ENCODE results near the gene SDK1. TPM values are rescaled to one million over a fixed set of nuclear protein-coding genes. Genes with fewer than 3 reads are reported as not detected.
"Not testable (repeated sequence)": the region's sequence is repeated elsewhere in the genome, so short reads cannot be mapped to it uniquely, and the experiment has no call there.

SDK1 gene
- total RNA-seq, 1 donor from 2014 or later, result 0.16 TPM

- H3K27ac Mint-ChIP-seq, result no peak overlapping the region
- no peak for DNase-seq
- H3K27me3 Mint-ChIP-seq, result peaks cover 11% of the 10 kb centered on the region
- intact Hi-C loops (cut with micrococcal nuclease), result no loop called here
- no peaks in the 10 kb centered on the region for H3K4me1 Mint-ChIP-seq
- H3K4me3 Mint-ChIP-seq, result no peak overlapping the region
- H3K9me3 Mint-ChIP-seq, result peaks cover 6% of the 10 kb centered on the region
- H3K36me3 Mint-ChIP-seq (ENCODE audit: low read depth), result no peaks in the 10 kb centered on the region
Observed at GRCh38 chr7:3705258-3705657, 404.2 kb downstream of the SDK1 start.

DNA sequence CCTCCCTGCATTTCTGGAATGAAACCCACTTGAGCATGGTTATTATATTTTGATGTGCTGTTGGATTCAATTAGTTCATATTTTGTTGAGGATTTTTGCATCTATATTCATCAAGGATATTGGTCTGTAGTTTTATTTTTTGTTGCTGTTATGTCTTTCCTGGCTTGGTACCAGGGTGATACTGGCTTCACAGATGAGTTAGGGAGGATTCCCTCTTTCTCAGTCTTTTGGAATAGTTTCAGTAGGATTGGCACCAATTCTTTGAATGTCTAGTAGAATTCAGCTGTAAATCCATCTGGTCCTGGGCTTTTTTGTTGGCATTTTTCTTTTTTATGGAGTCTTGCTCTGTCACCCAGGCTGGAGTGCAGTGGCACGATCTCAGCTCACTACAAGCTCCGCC is 405.0 kb downstream of the SDK1 start:
- H3K27ac Mint-ChIP-seq; H3K27me3 Mint-ChIP-seq; H3K9me3 Mint-ChIP-seq; H3K4me1 Mint-ChIP-seq; H3K4me3 Mint-ChIP-seq; H3K36me3 Mint-ChIP-seq (ENCODE audit: low read depth); intact Hi-C loops (cut with micrococcal nuclease); DNase-seq: not testable (repeated sequence)

DNA sequence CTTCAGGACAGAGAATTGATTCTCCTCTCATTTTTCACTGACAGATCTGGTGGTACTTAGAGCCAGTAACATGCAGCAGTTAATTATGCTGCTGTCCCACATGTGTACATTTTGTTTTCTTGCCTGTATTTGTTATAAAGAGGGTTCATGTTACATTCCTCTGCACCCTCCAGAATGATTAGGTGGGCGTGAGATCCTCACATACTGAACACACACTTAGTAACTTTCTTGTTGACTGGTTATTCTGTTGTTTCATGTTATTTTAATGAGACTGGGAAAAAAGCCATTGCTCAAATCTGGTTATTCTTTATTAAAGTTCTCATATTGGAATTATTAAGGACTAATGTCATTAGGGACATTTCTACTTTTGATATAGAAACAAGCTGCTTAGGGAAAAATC is 409.1 kb downstream of the SDK1 start:
- Mint-ChIP-seq H3K4me3 (no peak overlapping the region), H3K36me3 (ENCODE audit: low read depth) (no peaks in the 10 kb centered on the region), H3K27me3 (no peaks in the 10 kb centered on the region), H3K9me3 (peaks cover 6% of the 10 kb centered on the region), H3K4me1 (no peaks in the 10 kb centered on the region), H3K27ac (no peak overlapping the region)
- intact Hi-C loops (cut with micrococcal nuclease), result no loop called here
- no peak for DNase-seq

DNA sequence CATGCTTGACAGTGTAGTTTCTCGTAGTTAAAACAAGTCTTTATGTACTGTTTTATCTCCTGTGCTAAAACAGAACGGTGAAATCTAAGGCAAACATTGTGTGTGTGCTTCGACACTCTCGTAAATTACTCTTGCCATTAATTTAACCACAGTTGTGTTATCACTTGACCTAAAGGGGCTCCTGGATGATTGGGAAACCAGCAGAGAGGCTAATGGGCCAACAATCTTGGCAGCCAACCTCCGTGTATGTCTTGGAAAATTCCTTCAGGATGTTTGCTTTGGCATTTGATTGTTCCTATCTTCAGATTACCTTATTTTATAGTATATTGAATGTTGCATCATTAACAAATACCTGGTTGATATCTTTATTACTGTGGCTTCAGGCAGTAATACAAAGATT is 409.5 kb downstream of the SDK1 start:
- intact Hi-C loops (cut with micrococcal nuclease), result no loop called here
- Mint-ChIP-seq H3K4me1 (no peaks in the 10 kb centered on the region), H3K4me3 (no peak overlapping the region), H3K9me3 (peaks cover 6% of the 10 kb centered on the region), H3K27ac (no peak overlapping the region), H3K27me3 (no peaks in the 10 kb centered on the region), H3K36me3 (ENCODE audit: low read depth) (no peaks in the 10 kb centered on the region)
- no peak for DNase-seq

- H3K27ac Mint-ChIP-seq, result no peak overlapping the region
- no peak for DNase-seq
- no peaks in the 10 kb centered on the region for H3K9me3 Mint-ChIP-seq
- peaks cover 4% of the 10 kb centered on the region for H3K27me3 Mint-ChIP-seq
- no peaks in the 10 kb centered on the region for H3K4me1 Mint-ChIP-seq
- H3K4me3 Mint-ChIP-seq, result no peak overlapping the region
- H3K36me3 Mint-ChIP-seq (ENCODE audit: low read depth), result no peaks in the 10 kb centered on the region
- intact Hi-C loops (cut with micrococcal nuclease), result no loop called here
Observed at GRCh38 chr7:3712841-3713240, 411.8 kb downstream of the SDK1 start.

DNA sequence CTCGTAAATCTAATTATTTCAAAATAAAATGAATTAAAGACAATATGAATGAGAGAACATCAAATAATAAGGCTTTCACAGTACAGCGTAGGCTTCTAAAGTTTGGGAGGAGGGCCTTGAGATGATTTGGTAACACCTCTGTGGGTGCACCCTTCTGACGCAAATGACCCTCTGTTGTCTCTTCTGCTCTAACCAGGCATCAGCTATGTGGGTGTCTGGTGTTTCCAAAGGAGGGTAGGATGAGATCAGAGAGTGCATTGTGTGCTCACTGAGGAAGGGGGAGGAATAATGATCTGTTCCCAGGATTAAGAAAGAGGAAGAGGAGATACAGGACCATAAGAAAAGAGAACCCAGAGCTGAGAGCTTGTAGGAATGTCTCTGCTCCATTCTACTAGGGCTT is 420.4 kb downstream of the SDK1 start:
- H3K4me3 Mint-ChIP-seq, result no peak overlapping the region
- no peaks in the 10 kb centered on the region for H3K4me1 Mint-ChIP-seq
- peaks cover 4% of the 10 kb centered on the region for H3K27me3 Mint-ChIP-seq
- no peaks in the 10 kb centered on the region for H3K36me3 Mint-ChIP-seq (ENCODE audit: low read depth)
- intact Hi-C loops (cut with micrococcal nuclease), result no loop called here
- no peaks in the 10 kb centered on the region for H3K9me3 Mint-ChIP-seq
- no peak for DNase-seq
- no peak overlapping the region for H3K27ac Mint-ChIP-seq

DNA sequence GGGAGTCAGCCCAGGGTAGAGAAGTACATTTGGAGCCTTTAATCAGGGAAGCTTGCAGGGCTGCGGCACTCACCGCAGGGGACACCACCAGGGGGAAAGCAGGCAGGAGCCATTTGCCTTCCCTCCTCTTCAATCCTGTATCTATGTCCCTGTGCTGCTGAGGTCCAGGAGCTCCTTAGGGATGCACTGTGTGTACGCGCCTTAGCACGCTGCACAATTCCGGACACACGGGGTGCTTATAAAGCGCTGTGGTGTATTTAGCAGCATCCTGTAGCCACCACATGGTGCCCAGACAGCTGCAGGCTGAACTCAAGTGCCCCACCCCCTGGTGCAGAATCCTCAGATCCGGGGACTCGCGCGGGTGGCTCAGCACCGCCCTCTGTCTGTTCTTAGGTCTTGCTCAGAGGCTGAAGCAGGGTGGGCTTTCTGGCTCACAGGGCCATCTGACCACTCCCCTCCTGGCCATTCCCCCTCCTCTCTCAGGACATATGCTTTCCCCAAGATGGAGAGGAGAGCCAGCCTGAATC is 421.4 kb downstream of the SDK1 start:
- H3K27ac Mint-ChIP-seq, result no peak overlapping the region

DNA sequence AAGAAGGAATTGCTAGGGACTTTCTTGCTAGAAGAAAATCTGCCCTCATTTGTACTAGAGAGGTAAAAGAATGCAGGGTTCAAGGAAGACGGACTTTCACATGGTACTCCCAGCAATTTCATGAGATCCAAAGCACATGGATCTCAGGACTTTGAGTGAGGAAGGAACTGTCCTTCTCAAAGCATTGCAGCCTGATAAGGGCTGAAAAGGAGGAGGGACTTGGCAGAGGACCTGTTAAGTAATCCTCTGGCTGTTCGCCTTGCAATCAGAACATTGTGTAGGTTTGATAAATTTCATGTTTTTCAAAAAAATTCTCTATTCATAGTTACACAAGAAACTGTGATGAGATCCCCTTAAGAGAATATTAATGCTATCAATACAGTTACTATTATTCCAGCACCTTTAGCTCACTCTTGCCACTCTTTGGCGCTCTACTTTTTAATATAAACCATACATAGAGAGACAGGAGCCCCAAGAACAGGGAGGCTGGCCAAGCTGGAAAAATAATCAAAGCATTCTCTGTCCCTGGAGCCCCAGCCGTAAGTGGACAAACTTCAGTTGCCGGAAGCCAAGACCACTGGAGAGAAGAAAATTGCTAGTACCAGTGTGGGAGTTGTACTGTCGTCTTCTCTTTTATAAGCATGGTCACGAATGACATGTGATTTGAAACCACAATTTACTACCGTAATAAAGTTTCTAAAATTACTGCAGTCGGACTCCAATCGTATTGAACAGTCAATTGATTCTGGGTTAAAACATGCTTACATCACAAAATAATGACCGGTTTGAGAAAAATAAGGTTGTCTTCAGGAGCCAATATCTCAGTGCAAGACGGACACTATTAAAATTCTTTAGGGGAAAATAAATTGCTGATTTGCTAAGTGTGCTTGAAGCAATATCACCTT is 424.4 kb downstream of the SDK1 start:
- Mint-ChIP-seq H3K36me3 (ENCODE audit: low read depth) (no peaks in the 10 kb centered on the region), H3K27me3 (peaks cover 2% of the 10 kb centered on the region), H3K4me3 (no peak overlapping the region), H3K9me3 (no peaks in the 10 kb centered on the region), H3K4me1 (no peaks in the 10 kb centered on the region), H3K27ac (no peak overlapping the region)
- intact Hi-C loops (cut with micrococcal nuclease), result no loop called here
- DNase-seq, result no peak

More for the DNA sequence above, 421.4 kb downstream of the SDK1 start:
- no peaks in the 10 kb centered on the region for H3K36me3 Mint-ChIP-seq (ENCODE audit: low read depth)
- H3K4me1 Mint-ChIP-seq, result no peaks in the 10 kb centered on the region
- H3K4me3 Mint-ChIP-seq, result no peak overlapping the region
- peaks cover 2% of the 10 kb centered on the region for H3K27me3 Mint-ChIP-seq
- intact Hi-C loops (cut with micrococcal nuclease), result no loop called here
- peak; percentile 56 for DNase-seq
- H3K9me3 Mint-ChIP-seq, result no peaks in the 10 kb centered on the region

- Mint-ChIP-seq H3K9me3 (no peaks in the 10 kb centered on the region), H3K36me3 (ENCODE audit: low read depth) (no peaks in the 10 kb centered on the region), H3K4me1 (no peaks in the 10 kb centered on the region), H3K4me3 (no peak overlapping the region), H3K27ac (no peak overlapping the region), H3K27me3 (peaks cover 2% of the 10 kb centered on the region)
- intact Hi-C loops (cut with micrococcal nuclease), result no loop called here
- DNase-seq, result no peak
Observed at GRCh38 chr7:3730276-3730675, 429.2 kb downstream of the SDK1 start.

DNA sequence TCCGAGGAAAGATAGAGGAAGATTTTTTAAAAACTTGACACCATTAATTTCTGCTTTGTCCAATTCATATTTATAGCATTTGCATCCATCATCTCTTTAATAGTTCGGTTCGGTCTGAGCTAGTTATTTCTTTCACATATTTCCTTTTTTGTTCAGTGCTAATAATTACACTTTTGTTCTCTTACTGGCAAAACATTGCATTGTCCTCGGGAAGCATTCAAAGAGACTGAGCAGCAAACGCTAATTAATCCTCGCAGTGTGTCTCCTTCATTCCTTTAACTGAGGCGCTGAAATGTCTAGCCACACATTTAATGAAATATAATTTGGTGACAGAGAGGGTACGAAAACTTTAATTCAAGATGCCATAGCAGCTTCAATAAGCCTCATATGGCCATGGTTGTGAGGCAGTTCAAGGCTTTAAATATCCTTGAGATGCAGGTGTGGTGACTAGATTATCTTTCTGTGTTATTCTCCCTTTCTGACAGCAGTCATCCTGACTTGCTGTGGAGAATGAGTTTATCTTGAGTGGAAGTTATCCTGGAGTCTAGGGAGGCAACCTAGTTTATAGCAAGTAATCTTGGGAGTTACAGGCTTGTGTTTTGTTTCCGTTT is 431.4 kb downstream of the SDK1 start:
- intact Hi-C loops (cut with micrococcal nuclease), result no loop called here
- H3K36me3 Mint-ChIP-seq (ENCODE audit: low read depth), result no peaks in the 10 kb centered on the region
- no peak overlapping the region for H3K27ac Mint-ChIP-seq
- H3K27me3 Mint-ChIP-seq, result no peaks in the 10 kb centered on the region
- no peak overlapping the region for H3K4me3 Mint-ChIP-seq
- H3K9me3 Mint-ChIP-seq, result no peaks in the 10 kb centered on the region
- H3K4me1 Mint-ChIP-seq, result no peaks in the 10 kb centered on the region
- no peak for DNase-seq

- Mint-ChIP-seq H3K9me3 (peaks cover 4% of the 10 kb centered on the region), H3K27ac (no peak overlapping the region), H3K27me3 (no peaks in the 10 kb centered on the region), H3K36me3 (ENCODE audit: low read depth) (no peaks in the 10 kb centered on the region), H3K4me1 (no peaks in the 10 kb centered on the region), H3K4me3 (no peak overlapping the region)
- intact Hi-C loops (cut with micrococcal nuclease), result no loop called here
- no peak for DNase-seq
Observed at GRCh38 chr7:3733541-3734140, 432.6 kb downstream of the SDK1 start.

- H3K4me3 Mint-ChIP-seq, result no peak overlapping the region
- H3K27me3 Mint-ChIP-seq, result no peaks in the 10 kb centered on the region
- intact Hi-C loops (cut with micrococcal nuclease), result no loop called here
- H3K36me3 Mint-ChIP-seq (ENCODE audit: low read depth), result no peaks in the 10 kb centered on the region
- peaks cover 4% of the 10 kb centered on the region for H3K9me3 Mint-ChIP-seq
- DNase-seq, result no peak
- H3K4me1 Mint-ChIP-seq, result no peaks in the 10 kb centered on the region
- no peak overlapping the region for H3K27ac Mint-ChIP-seq
Observed at GRCh38 chr7:3738964-3739363, 437.9 kb downstream of the SDK1 start.

GRCh38 chr7:3739983-3740382 is 438.9 kb downstream of the SDK1 start:
- DNase-seq, result no peak
- H3K4me3 Mint-ChIP-seq, result no peak overlapping the region
- peaks cover 4% of the 10 kb centered on the region for H3K9me3 Mint-ChIP-seq
- intact Hi-C loops (cut with micrococcal nuclease), result no loop called here
- no peaks in the 10 kb centered on the region for H3K4me1 Mint-ChIP-seq
- H3K27ac Mint-ChIP-seq, result no peak overlapping the region
- H3K27me3 Mint-ChIP-seq, result no peaks in the 10 kb centered on the region
- no peaks in the 10 kb centered on the region for H3K36me3 Mint-ChIP-seq (ENCODE audit: low read depth)

DNA sequence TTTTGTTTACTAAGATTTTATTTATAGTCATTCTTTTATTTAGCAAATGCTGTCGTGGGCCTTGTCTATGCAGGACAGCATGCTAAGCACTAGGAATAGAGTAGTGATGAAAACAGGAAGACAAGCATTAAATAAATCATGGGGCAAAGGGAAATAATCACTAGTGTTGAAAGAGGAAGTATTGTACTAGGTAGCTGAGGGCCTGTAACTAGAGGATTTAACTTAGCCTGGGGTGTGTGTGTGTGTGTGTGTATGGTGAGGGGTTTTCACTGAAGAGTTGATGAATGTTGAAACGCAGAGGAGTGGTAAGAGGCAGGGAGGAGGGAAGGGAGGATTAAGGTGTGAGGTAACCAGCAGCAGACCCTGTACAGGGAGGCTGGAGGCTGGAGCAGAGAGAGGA is 446.4 kb downstream of the SDK1 start:
- no peak for DNase-seq
- Mint-ChIP-seq H3K27me3 (no peaks in the 10 kb centered on the region), H3K36me3 (ENCODE audit: low read depth) (no peaks in the 10 kb centered on the region), H3K27ac (no peak overlapping the region), H3K9me3 (no peaks in the 10 kb centered on the region), H3K4me3 (no peak overlapping the region), H3K4me1 (no peaks in the 10 kb centered on the region)
- intact Hi-C loops (cut with micrococcal nuclease), result no loop called here

Data from activated CD4-positive, alpha-beta T cell treated with anti-CD3 and anti-CD28 coated beads, Interleukin-2, amount 10 ng/mL, durations not matched to agents 24 days and 14 days (primary cell).